22Rv1 (cell line): Measurements from ENCODE around the gene C14orf132.

Source experiments
- H3K27ac ChIP-seq: fragments of 450-650 bp; 2 replicates; pipeline ENCODE4 v1.5.1; 2017
- CTCF ChIP-seq: fragments of 450-650 bp; IDR thresholded peaks from 2 replicates; pipeline ENCODE4 v1.5.1; 2017; ENCODE audit warnings: mild to moderate bottlenecking
- ZFX ChIP-seq: fragments of 450-650 bp; IDR thresholded peaks from 2 replicates; pipeline ENCODE4 v1.6.1; 2017; ENCODE audit warnings: antibody characterized with exemption, borderline replicate concordance

Gene C14orf132

GRCh38 chr14:96079066-96079465, 39.9 kb downstream of the C14orf132 start:
- H3K27ac ChIP-seq, result no peak overlapping the region
- no peak for TF ChIP-seq CTCF
- no peak for TF ChIP-seq ZFX

- no peak for TF ChIP-seq ZFX
- TF ChIP-seq CTCF, result no peak
- no peak overlapping the region for H3K27ac ChIP-seq
Measured at GRCh38 chr14:96080571-96080970, 41.4 kb downstream of the C14orf132 start.

- H3K27ac ChIP-seq, result no peak overlapping the region
- TF ChIP-seq ZFX (no peak), CTCF (no peak)
Measured at GRCh38 chr14:96081224-96081623, 42.1 kb downstream of the C14orf132 start.

GRCh38 chr14:96081767-96082400, 42.7 kb downstream of the C14orf132 start:
- H3K27ac ChIP-seq, result no peak overlapping the region

DNA sequence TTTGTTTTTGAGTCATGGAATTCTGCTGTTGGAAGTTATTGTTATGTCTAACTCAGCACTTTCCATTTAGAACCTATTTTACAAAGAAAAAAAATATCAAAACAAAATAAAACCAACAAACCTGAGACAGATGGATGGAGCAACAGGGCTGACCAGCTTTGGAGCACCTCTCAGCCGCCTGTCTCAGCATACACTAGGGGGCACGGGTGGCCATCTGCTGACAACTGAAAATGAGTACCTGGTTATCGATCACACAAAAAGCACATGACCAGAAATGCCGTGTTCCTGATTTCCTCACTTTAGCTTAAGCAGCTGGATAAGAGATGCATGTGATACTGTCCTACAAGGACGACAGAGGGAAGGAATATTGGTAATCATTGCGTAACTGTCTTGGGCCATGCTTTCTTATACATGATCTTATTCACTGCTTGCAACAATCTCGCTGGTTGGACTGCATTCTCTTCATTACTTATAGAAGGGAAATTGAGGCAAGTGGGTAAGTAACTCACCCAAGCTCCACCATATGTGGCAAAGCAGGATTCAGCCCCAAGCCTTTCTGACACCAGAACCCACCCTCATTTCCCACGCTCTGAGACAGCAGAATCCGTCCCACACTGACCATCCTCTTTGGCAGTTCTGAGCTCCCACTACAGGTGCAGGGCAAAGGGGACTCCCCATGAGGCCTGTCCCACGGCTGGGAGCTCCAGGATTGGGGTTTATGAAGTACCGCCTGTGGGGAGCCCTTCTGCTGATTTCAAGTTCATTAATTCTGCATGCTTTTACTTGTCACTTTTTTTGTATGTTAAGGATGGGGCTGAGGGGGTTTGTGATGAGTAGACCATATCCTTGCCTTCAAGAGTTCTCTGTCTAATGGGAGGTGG, 43.5 kb downstream of the C14orf132 start:
- TF ChIP-seq CTCF, result peak; percentile 15; the same call in 1 of the 2 replicates
- TF ChIP-seq ZFX, result no peak
- no peak overlapping the region for H3K27ac ChIP-seq

More at GRCh38 chr14:96081767-96082400, 42.7 kb downstream of the C14orf132 start:
- TF ChIP-seq CTCF (no peak), ZFX (no peak)

- H3K27ac ChIP-seq, result no peak overlapping the region
- TF ChIP-seq ZFX (no peak), CTCF (no peak)
Measured at GRCh38 chr14:96083667-96084320, 44.6 kb downstream of the C14orf132 start.
